Measurements from ENCODE around the gene CD99.

CD99 gene

GRCh38 chrX:2684256-2684655 lies 6.8 kb upstream of the CD99 start:
- Histone ChIP-seq H2AFZ (ENCODE audit: low read depth, low read length) (no peak overlapping the region), H3K23ac (ENCODE audit: low read length in 2 of 2) (no peak overlapping the region), H3K18ac (ENCODE audit: low read depth in 1 of 2, low read length in 2 of 2) (no peak overlapping the region), H3K4me1 (ENCODE audit: control insufficient read depth, insufficient read depth, low read depth, low read length) (peaks cover 5% of the 10 kb centered on the region), H4K91ac (ENCODE audit: low read length) (no peak overlapping the region), H3K27ac (ENCODE audit: low read length, poor library complexity, severe bottlenecking) (no peak overlapping the region), H4K8ac (ENCODE audit: low read length) (no peak overlapping the region), H3K4me2 (ENCODE audit: low read length, poor library complexity, severe bottlenecking) (no peak overlapping the region), H2BK12ac (ENCODE audit: low read length in 2 of 2) (no peak overlapping the region), H2AK5ac (ENCODE audit: low read length, severe bottlenecking) (no peak overlapping the region), H2BK15ac (ENCODE audit: low read depth, poor library complexity, severe bottlenecking) (no peak overlapping the region), H2BK120ac (ENCODE audit: low read depth, low read length) (no peak overlapping the region), H3K9ac (ENCODE audit: low read length) (no peak overlapping the region), H3K14ac (ENCODE audit: low read length in 2 of 2) (no peak overlapping the region), H3K4me3 (ENCODE audit: insufficient read depth in 1 of 2, low read depth in 1 of 2, low read length in 2 of 2) (no peak overlapping the region), H3K36me3 (ENCODE audit: control insufficient read depth in 1 of 2, insufficient read depth in 2 of 2, low read depth in 1 of 2, low read length in 2 of 2) (no peaks in the 10 kb centered on the region), H2BK5ac (ENCODE audit: low read depth, low read length, poor library complexity, severe bottlenecking) (no peak overlapping the region), H3K9me3 (ENCODE audit: control insufficient read depth, low read length) (no peaks in the 10 kb centered on the region), H3K79me1 (replicated peaks; ENCODE audit: low read length, poor library complexity, severe bottlenecking) (no peaks in the 10 kb centered on the region), H3K27me3 (ENCODE audit: control insufficient read depth in 1 of 2, insufficient read depth in 1 of 2, low read length in 2 of 2) (no peaks in the 10 kb centered on the region), H3K4ac (ENCODE audit: low read depth in 1 of 2, low read length in 2 of 2) (no peak overlapping the region)
- WGBS: 100% methylated on average over 1 of the region's 1 CpG
- no peak for DNase-seq

GRCh38 chrX:2685886-2686285 lies 5.2 kb upstream of the CD99 start:
- Histone ChIP-seq H3K4me1 (ENCODE audit: control insufficient read depth, insufficient read depth, low read depth, low read length) (peaks cover 8% of the 10 kb centered on the region), H3K79me1 (replicated peaks; ENCODE audit: low read length, poor library complexity, severe bottlenecking) (no peaks in the 10 kb centered on the region), H3K23ac (ENCODE audit: low read length in 2 of 2) (no peak overlapping the region), H3K9ac (ENCODE audit: low read length) (no peak overlapping the region), H2BK12ac (ENCODE audit: low read length in 2 of 2) (no peak overlapping the region), H4K91ac (ENCODE audit: low read length) (no peak overlapping the region), H3K18ac (ENCODE audit: low read depth in 1 of 2, low read length in 2 of 2) (no peak overlapping the region), H3K9me3 (ENCODE audit: control insufficient read depth, low read length) (no peaks in the 10 kb centered on the region), H3K36me3 (ENCODE audit: control insufficient read depth in 1 of 2, insufficient read depth in 2 of 2, low read depth in 1 of 2, low read length in 2 of 2) (no peaks in the 10 kb centered on the region), H2AFZ (ENCODE audit: low read depth, low read length) (no peak overlapping the region), H2BK120ac (ENCODE audit: low read depth, low read length) (no peak overlapping the region), H2BK5ac (ENCODE audit: low read depth, low read length, poor library complexity, severe bottlenecking) (no peak overlapping the region), H3K27me3 (ENCODE audit: control insufficient read depth in 1 of 2, insufficient read depth in 1 of 2, low read length in 2 of 2) (no peaks in the 10 kb centered on the region), H3K14ac (ENCODE audit: low read length in 2 of 2) (peak overlapping the region in 1 of 2 experiments; percentile 28), H4K8ac (ENCODE audit: low read length) (no peak overlapping the region), H2AK5ac (ENCODE audit: low read length, severe bottlenecking) (no peak overlapping the region), H3K4me2 (ENCODE audit: low read length, poor library complexity, severe bottlenecking) (no peak overlapping the region), H3K27ac (ENCODE audit: low read length, poor library complexity, severe bottlenecking) (no peak overlapping the region), H3K4ac (ENCODE audit: low read depth in 1 of 2, low read length in 2 of 2) (no peak overlapping the region), H3K4me3 (ENCODE audit: insufficient read depth in 1 of 2, low read depth in 1 of 2, low read length in 2 of 2) (no peak overlapping the region), H2BK15ac (ENCODE audit: low read depth, poor library complexity, severe bottlenecking) (no peak overlapping the region)
- no peak for DNase-seq
- 85% methylated on average over 5 of the region's 5 CpGs for whole genome bisulfite sequencing

GRCh38 chrX:2689773-2690666 lies 1.1 kb upstream of the CD99 start:
- Histone ChIP-seq H3K4me2 (ENCODE audit: low read length, poor library complexity, severe bottlenecking) (peak overlapping the region; percentile 85), H3K9me3 (ENCODE audit: control insufficient read depth, low read length) (no peaks in the 10 kb centered on the region), H3K4me3 (ENCODE audit: insufficient read depth in 1 of 2, low read depth in 1 of 2, low read length in 2 of 2) (peak overlapping the region; percentile 72 to 99), H3K4me1 (ENCODE audit: control insufficient read depth, insufficient read depth, low read depth, low read length) (peaks cover 22% of the 10 kb centered on the region), H2BK12ac (ENCODE audit: low read length in 2 of 2) (peak overlapping the region; percentile 32 to 72), H2BK15ac (ENCODE audit: low read depth, poor library complexity, severe bottlenecking) (peak overlapping the region; percentile 29), H3K14ac (ENCODE audit: low read length in 2 of 2) (peak overlapping the region in 1 of 2 experiments; percentile 22), H2BK5ac (ENCODE audit: low read depth, low read length, poor library complexity, severe bottlenecking) (no peak overlapping the region), H3K4ac (ENCODE audit: low read depth in 1 of 2, low read length in 2 of 2) (peak overlapping the region; percentile 20 to 67), H3K36me3 (ENCODE audit: control insufficient read depth in 1 of 2, insufficient read depth in 2 of 2, low read depth in 1 of 2, low read length in 2 of 2) (peaks cover 0 to 7% of the 10 kb centered on the region in 2 experiments), H2AFZ (ENCODE audit: low read depth, low read length) (no peak overlapping the region), H2AK5ac (ENCODE audit: low read length, severe bottlenecking) (peak overlapping the region; percentile 52), H3K27ac (ENCODE audit: low read length, poor library complexity, severe bottlenecking) (no peak overlapping the region), H3K23ac (ENCODE audit: low read length in 2 of 2) (no peak overlapping the region), H3K9ac (ENCODE audit: low read length) (peak overlapping the region; percentile 97), H4K91ac (ENCODE audit: low read length) (peak overlapping the region; percentile 53), H4K8ac (ENCODE audit: low read length) (peak overlapping the region; percentile 85), H3K27me3 (ENCODE audit: control insufficient read depth in 1 of 2, insufficient read depth in 1 of 2, low read length in 2 of 2) (no peaks in the 10 kb centered on the region), H2BK120ac (ENCODE audit: low read depth, low read length) (peak overlapping the region; percentile 42), H3K79me1 (replicated peaks; ENCODE audit: low read length, poor library complexity, severe bottlenecking) (no peaks in the 10 kb centered on the region), H3K18ac (ENCODE audit: low read depth in 1 of 2, low read length in 2 of 2) (peak overlapping the region; percentile 16 to 19)
- no peak for DNase-seq
- 58% methylated on average over 37 of the region's 37 CpGs for WGBS

GRCh38 chrX:2691543-2692220 lies 587 bp downstream of the CD99 start:
- peak overlapping the region; percentile 78 for H2BK15ac ChIP-seq (ENCODE audit: low read depth, poor library complexity, severe bottlenecking)
- H2AK5ac ChIP-seq (ENCODE audit: low read length, severe bottlenecking): peak overlapping the region; percentile 55
- H3K4ac ChIP-seq (ENCODE audit: low read depth in 1 of 2, low read length in 2 of 2): peak overlapping the region; percentile 77 to 92
- peak overlapping the region; percentile 71 for H2BK5ac ChIP-seq (ENCODE audit: low read depth, low read length, poor library complexity, severe bottlenecking)
- peaks cover 23% of the 10 kb centered on the region for H3K4me1 ChIP-seq (ENCODE audit: control insufficient read depth, insufficient read depth, low read depth, low read length)
- peak overlapping the region; percentile 93 for H4K91ac ChIP-seq (ENCODE audit: low read length)
- under 1% methylated on average over 32 of the region's 42 CpGs for whole genome bisulfite sequencing
- no peaks in the 10 kb centered on the region for H3K9me3 ChIP-seq (ENCODE audit: control insufficient read depth, low read length)
- H3K27ac ChIP-seq (ENCODE audit: low read length, poor library complexity, severe bottlenecking): peak overlapping the region; percentile 78
- H3K79me1 ChIP-seq (replicated peaks; ENCODE audit: low read length, poor library complexity, severe bottlenecking): no peaks in the 10 kb centered on the region
- H2AFZ ChIP-seq (ENCODE audit: low read depth, low read length): peak overlapping the region; percentile 46
- peak overlapping the region; percentile 95 for H3K4me2 ChIP-seq (ENCODE audit: low read length, poor library complexity, severe bottlenecking)
- peak overlapping the region; percentile 97 for H3K9ac ChIP-seq (ENCODE audit: low read length)
- H2BK120ac ChIP-seq (ENCODE audit: low read depth, low read length): peak overlapping the region; percentile 89
- peak overlapping the region in 1 of 2 experiments; percentile 70 for H3K23ac ChIP-seq (ENCODE audit: low read length in 2 of 2)
- DNase-seq: peak; percentile 66
- no peaks in the 10 kb centered on the region for H3K27me3 ChIP-seq (ENCODE audit: control insufficient read depth in 1 of 2, insufficient read depth in 1 of 2, low read length in 2 of 2)
- H2BK12ac ChIP-seq (ENCODE audit: low read length in 2 of 2): peak overlapping the region in 1 of 2 experiments; percentile 86
- peak overlapping the region; percentile 95 to 98 for H3K18ac ChIP-seq (ENCODE audit: low read depth in 1 of 2, low read length in 2 of 2)
- H3K14ac ChIP-seq (ENCODE audit: low read length in 2 of 2): peak overlapping the region; percentile 77 to 88
- peaks cover 5 to 7% of the 10 kb centered on the region in 2 experiments for H3K36me3 ChIP-seq (ENCODE audit: control insufficient read depth in 1 of 2, insufficient read depth in 2 of 2, low read depth in 1 of 2, low read length in 2 of 2)
- peak overlapping the region; percentile 96 to 99 for H3K4me3 ChIP-seq (ENCODE audit: insufficient read depth in 1 of 2, low read depth in 1 of 2, low read length in 2 of 2)
- peak overlapping the region; percentile 92 for H4K8ac ChIP-seq (ENCODE audit: low read length)
